ENCODE measurements around the gene DPPA5.
"Not testable (repeated sequence)": the region's sequence is repeated elsewhere in the genome, so short reads cannot be mapped to it uniquely, and the experiment has no call there.

Gene DPPA5

DNA sequence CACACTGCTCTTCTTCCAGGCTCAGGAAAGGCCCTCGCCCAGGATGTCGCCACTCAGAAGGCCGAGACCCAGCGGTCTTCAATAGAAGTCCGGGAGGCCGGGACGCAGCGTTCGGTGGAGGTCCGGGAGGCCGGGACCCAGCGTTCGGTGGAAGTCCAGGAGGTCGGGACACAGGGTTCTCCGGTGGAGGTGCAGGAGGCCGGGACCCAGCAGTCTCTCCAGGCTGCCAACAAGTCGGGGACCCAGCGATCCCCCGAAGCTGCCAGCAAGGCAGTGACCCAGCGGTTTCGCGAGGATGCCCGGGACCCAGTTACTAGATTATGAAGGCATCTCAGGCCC is 9.4 kb upstream of the DPPA5 start:
- no peak for DNase-seq

DNA sequence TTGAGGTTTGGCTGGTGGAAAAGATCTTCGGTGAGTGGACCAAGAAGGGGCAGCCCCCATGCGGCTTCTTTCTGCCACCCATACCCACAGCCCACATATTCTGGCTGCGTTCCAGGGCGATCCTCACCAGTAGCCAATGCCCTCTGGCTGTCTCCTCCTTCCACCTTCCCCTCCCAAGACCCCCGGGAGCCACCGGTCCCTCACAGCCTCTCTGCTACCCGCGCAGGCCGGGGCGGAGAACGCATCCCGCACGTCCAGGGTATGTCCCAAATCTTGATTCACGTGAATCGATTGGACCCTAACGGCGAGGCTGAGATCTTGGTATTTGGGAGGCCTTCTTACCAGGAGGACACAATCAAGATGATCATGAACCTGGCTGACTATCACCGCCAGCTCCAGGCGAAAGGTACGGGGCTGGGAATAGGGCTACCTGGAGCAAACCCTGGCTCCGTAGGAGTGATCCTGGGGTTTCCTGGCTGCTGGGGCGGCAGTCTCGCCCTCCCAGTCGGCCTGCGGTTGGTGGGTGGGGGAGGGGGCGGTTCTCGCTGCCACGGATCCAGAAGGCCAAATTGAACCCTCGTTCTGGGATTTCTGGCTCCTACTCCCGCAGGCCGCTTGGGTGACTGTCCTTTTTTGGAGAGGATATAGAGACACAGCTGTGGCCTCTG is 8.9 kb upstream of the DPPA5 start:
- no peak for DNase-seq

DNA sequence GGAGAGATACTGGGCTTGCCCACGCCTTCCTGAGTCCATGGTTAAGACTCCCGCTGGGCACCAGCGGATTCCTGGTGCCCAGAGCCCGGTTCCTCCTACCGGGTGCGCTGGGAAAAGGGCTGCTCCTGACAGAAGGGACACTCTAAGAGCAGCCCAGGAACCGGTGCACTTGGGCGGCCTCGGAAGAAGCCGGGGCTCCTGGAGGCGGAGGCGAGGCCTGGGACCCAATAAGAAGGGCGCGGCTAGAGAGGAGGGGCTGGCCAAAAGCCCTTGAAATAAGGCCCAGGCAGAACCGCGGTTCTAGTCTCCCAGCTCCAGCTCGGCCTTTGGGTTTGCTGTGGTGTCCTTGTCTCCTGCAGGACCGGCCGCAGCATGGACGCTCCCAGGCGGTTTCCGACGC is 8.3 kb upstream of the DPPA5 start, which contains the start of gene KHDC3L:
Gene KHDC3L (plus strand): TSS at position 301 of the 400 bp plus-strand sequence. CDS start 72 bp downstream, at position 373.
- no peak for DNase-seq

DNA sequence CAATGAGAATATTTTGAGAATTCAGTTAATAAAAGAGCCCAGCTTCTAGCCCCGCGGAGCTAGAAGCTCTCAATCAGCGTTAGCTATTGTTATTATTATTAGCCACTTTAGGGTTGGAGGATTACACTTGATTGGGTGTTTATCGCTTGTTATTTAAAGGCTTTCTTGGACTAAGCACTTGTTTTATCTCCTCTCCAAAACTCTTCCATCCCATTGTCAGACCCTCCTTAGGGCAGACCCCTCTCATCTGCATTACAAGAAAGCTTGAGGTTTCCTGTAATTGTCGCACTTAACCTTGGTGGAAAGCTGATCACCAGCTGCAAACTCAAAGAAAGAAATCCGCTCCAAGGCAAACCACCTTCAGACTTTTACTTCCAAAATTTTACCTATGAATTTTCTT is 4.8 kb downstream of the DPPA5 start:
- no peak for DNase-seq

DNA sequence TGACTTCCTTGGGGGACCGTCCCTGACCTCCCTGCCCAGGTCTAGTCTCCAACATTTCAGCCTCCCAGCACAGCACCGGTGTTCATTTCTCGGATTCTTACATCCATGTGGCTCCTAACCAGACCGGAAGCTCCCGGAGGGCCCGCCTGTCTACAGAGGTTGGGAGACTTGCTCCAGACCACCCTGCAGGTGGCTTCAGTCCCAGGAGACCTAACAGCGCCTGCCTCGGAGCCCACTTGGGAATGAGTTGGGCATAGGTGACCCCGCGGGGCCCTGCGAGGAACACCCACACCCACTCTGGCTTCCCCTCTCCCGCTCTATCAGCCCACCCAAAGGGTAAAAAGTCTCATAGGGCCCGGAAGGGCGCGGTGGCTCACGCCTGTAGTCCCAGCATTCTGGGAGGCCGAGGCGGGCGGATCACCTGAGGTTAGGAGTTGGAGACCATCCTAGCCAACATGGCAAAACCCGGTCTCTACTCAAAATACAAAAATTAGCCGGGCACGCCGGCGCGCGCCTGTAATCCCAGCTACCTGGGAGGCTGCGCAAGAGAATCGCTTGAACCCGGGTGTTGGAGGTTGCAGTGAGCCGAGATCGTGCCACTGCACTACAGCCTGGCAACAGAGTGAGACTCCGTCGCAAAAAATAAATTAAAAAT is 5.4 kb downstream of the DPPA5 start:
- DNase-seq: no peak

DNA sequence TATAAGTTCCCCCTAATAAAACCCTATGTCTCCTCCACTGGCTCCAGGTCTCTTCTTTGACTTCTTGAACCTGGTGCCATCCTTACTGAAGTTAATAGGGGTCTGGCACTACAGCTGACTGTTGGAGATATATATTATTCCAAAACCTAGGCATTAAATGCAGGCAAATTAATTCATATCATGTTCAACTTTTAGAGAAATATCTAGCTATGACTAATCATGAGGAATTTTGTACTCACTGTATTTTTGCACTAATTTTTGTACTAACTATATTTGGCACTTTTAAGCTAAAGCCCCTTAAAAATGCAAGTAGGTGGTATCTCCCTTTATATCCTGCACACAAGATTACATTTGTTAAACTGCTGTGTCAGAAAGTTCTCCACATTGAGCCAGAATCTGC is 10.9 kb downstream of the DPPA5 start:
- no peak for DNase-seq

DNA sequence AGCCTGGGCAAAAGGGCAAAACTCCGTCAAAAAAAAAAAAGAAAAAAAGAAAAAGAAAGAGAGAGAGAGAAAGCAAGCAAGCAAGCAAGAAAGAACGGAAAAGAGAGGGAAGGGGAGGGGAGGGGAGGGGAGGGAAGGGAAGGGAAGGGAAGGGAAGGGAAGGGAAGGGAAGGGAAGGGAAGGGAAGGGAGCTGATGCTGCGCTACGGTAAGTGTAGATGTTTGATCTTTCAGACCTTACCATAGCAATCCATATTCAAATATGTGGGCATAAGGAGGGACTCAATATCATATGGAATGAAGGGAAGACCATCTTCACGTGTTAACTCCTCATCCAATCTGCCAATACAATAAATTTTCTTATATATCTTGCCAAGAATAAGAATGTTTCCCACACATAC is 11.9 kb downstream of the DPPA5 start:
- DNase-seq: no peak

DNA sequence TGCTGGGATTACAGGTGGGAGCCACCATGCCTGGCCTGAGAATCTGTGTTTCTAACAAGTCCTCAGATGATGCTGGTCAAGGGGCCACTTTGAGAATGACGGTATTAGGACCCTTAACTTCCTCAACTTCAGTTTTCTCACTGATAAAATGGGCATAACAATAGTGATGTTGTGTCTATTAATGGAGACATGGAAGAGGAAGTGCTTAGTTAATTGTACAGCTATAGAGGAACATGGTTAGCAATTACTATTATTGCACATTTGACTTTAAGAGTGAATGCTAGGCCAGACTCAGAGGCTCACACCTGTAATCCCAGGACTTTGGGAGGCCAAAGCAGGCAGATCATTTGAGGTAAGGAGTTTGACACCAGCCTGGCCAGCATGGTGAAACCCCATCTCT is 12.7 kb downstream of the DPPA5 start:
- no peak for DNase-seq

DNA sequence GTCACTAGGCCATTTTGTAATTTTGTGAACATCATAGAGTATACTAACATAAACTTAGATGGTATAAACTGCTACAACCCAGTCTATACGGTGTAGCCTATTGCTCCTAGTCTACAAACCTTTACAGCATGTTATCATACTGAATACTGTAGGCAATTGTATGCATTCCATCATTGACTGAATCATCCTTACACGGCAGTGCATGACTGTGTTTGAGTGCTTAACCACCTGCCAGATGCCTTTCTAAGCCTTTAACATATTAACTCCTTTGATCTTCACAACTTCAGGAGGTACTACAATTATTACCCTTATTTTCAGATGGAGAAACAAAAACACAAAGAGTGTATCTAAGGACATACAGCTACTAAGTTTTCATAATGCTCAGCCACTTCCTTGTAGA is 14.0 kb downstream of the DPPA5 start:
- no peak for DNase-seq

DNA sequence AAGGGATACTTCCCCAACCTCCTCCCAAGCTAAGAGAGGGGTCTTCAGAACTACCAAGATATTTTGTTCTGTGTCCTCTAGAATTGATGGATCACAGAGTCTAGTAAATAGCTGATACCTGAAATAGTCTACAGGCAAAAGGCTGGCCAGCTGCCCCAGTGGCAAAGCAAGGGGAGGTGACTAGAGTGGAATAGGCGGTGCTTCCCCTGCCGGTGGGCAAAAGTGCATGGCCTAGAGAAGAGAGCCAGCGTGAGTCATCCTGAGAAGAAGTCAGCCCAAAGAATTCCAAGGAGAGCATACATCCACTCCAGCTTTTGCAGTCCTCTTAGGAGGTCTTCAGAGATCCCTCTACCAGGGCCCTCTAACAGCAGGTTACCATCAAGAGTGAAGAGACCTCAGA is 14.7 kb downstream of the DPPA5 start:
- no peak for DNase-seq

DNA sequence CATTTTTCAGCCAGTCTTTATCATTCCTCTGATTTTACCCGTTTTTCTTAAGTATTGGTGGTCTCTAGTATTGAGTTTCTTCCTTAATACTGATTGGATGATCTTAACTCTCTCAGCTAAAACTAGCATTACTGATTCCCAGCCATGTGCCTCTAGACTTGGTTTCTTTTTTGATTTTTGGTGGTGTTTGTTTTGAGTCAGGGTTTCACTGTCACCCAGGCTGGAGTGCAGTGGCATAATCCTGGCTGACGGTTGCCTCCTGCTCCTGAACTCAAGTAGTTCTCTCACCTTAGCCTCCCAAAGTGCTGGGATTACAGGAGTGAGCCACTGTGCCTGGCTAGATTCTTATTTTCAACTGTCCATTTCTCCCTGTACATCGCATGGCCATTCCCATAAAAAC is 24.9 kb downstream of the DPPA5 start:
- DNase-seq: no peak

DNA sequence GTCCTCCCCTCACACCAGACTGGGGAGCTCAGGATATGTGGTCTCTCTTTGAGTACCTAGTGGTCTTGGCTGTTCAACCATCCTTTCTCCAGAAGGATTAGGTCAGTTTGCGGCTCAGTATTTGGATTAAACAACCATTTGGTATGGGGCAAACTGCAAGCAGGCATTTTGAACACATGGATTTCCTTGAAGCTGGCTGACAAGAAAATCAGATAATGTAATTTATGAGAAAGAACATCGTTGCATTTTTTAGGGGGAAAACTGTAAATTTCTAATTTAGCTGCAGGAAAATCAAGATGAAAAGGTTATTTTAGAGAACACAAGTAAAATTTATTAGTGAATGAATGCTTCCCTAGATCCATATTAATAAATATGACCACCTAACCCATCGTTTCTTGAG is 25.3 kb downstream of the DPPA5 start:
- no peak for DNase-seq

DNA sequence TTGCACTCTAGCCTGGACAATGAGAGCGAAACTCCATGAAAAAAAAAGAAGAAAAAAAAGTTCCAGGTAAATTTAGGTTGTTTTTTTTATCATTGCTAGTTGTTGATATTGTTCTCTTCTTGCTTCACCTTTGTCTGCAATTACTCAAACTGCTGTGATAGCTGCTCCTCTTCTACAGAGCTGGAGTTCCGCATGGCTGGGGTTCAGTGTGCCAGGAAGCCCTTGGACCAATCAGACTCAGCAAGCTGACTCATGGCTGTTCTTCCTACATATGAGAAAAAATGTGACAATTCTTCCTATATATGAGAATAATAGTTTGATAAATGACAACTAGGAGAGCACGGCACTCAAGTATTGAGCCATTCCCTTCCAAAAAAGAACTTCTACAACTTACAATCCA is 28.4 kb downstream of the DPPA5 start:
- no peak for DNase-seq

DNA sequence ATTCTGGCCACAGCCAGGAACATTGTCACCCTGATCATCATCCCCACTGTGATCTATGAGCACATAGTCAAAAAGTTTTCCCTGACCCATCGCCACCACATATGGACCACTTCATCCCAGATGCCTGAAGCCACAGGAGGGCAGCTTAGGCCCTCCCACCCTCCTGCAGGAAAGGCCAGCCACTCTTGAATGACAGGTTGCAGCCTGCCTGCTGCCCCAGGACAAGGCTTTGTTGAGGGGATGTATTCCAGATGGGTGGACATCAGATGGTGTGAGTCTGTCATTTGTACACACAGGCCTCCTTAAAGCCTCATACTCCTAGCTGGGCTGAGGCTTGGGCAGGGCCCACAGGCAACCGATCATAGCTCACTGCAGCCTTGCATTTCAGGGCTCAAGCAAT is 30.8 kb downstream of the DPPA5 start:
- no peak for DNase-seq

DNA sequence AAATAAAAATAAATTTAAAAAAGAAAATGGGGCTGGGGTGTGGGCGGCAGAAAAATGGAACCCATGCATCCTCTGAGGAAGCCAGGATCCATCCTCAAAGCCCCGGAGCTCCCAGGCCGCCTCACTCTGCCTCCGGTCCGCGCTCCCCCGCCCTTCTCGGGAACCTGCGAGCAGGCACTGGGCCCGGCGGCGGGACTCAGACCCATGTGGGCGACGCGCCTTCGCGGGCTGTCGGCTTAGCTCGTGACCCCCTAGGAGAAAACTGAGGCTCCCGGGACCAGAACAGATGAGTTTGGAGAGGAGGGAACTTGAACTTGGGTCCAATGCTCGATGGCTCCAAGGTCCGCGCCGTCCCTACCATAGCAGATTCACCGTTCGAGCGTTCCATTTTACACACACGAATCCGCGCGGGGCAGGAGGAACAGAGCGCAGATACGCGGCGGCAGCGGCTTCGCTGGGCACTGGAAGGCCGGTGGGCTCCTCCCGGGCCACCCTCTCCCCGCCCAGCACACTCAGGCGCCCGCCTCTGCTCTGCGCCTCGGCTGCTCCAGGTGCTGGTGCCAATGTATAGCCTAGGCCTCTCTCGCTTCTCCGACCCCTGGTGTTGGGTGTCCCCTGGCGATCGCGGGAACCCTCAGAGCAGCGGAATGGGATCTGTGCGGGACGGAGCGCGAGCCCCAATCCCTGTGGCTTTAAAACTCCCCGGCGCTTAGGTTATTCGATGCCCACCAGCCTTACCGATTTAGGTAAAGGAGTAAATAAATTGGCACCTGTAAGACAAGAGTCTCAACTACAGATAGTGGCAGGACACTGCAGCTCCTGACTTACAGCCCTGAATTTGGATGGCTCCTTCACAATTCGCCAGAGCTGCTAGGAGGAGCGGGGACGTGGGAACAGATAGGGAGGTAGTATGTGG is 39.2 kb downstream of the DPPA5 start:
- no peak for DNase-seq

DNA sequence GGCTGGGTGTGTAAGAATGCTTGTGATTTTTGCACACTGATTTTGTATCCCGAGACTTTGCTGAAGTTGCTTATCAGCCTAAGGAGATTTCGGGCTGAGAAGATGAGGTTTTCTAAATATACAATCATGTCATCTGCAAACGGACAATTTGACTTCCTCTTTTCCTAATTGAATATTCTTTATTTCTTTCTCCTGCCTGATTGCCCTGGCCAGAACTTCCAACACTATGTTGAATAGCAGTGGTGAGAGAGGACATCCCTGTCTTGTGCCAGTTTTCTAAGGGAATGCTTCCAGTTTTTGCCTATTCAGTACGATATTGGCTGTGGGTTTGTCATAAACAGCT is 43.6 kb downstream of the DPPA5 start:
- not testable (repeated sequence) for DNase-seq

DNA sequence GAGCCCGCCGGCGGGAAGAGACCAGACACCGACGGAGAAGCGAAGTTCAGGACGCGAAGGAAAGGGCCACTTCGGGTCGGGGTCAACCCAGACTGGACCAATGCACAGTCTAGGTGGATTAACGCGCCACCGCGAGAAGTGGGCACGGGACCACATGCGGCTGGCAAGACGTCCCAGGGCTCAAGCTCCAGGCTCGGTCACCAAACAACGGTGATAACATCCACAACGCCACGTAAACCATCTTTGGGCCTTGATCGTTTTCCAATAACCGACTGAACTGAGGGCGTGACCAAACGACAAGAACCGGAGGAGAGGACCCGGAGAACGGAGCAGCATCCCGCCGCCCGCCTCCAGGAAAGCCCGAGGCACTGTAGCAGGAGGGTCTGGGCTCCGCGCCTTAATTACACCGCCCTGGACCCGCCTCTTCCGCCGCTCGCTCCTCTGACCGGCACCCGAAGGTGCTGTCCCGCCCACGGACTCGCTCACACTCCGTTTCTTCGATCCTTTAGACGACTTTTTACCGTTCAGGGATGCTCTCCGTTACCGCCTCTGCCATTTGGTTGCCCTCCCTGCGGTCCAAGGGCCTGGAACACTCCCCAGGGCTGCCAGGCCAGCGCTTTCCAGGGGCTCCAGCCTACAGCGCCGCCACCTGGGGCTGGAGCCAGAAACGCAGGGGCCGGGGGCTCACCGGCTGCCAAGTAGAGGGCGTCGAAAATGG is 44.1 kb downstream of the DPPA5 start:
- DNase-seq: peak; percentile 91

DNA sequence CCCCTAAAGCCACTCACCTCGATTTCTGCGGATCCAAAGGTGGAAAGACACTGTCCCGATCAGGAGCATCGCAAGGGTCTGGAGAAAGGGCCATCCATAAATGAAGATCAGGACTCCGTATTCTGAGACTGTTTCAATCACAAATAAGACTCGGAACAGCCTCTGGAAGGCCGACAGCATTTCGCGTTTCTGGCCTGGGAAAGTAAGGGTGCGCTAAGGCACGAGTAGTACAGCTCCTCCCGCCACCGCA is 44.6 kb downstream of the DPPA5 start:
- DNase-seq: no peak

DNA sequence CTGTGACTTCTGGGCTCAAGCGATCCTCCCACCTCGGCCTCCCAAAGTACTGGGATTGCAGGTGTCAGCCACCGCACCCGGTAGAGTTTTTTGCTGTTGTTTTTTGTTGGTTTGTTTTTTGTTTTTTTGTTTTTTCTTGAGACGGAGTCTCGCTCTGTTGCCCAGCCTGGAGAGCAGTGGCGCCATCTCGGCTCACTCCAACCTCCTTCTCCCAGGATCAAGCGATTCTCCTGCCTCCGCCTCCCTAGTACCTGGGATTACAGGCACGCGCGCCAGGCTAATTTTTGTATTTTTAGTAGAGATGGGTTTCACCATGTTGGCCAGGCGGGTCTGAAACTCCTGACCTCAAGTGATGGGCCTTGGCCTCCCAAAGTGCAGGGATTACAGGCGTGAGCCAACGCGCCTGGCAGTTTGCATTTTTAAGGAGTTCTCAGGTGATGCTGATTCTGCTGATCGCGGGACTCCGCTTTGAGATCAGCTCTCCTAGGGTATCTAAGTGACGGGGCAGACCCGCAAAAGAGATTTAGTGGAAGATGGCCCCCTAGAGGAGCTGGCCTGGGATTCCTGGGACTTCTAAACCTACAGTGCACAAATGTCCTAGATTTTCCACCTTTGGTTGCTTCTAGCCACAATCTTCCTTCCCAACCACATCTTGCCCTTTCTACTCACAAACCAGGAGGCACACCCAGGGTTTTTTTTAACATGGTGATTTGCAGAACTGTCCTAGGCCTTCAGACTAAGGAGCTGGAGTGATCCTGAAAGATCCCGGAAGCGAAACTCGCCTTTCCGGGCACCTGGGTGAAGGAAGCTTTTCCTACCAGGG is 45.2 kb downstream of the DPPA5 start:
- peak; percentile 56 for DNase-seq

DNA sequence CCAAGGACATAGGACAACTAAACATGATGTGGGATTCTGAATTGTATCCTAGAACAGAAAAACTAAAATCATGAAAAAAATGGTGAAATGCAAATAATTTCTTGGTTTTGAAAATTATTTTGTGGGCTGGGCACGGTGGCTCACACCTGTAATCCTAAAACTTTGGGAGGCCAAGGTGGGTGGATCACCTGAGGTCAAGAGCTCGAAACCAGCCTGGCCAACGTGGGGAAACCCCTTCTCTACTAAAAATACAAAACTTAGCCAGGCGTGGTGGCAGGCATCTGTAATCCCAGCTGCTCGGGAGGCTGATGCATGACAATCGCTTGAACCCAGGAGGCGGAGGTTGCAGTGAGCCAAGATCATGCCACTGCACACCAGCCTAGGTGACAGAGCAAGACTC is 50.3 kb downstream of the DPPA5 start:
- DNase-seq: not testable (repeated sequence)

All from OCI-M1 (cell line).